Activated naive CD4-positive, alpha-beta T cell treated with anti-CD3 and anti-CD28 coated beads for 36 hours (primary cell): ENCODE results near the gene AKAP1. TPM values are rescaled to one million over a fixed set of nuclear protein-coding genes. Genes with fewer than 3 reads are reported as not detected.
A peak's percentile ranks its signal among the peaks of the same experiment; 100 is the strongest.

ENCODE experiments used
- CTCF ChIA-PET: fragments of 350-600 bp; sonication (Branson Sonifier 250); formaldehyde crosslinking; loops from one replicate; lab custom pipeline; 2021; ENCODE audit warnings: antibody characterized with exemption; lab: Charles Lee
- DNase-seq: peaks from one replicate; pipeline ENCODE4 v3.0.0-alpha.2; 2020
- H3K27ac Mint-ChIP-seq: one replicate; pipeline ENCODE4 v1.8.0; 2021; ENCODE audit warnings: mild to moderate bottlenecking, mixed read lengths
- H3K27me3 Mint-ChIP-seq: one replicate; pipeline ENCODE4 v1.8.0; 2021; ENCODE audit warnings: low read depth, mixed read lengths
- H3K36me3 Mint-ChIP-seq: one replicate; pipeline ENCODE4 v1.8.0; 2021; ENCODE audit warnings: low read depth, mixed read lengths
- H3K4me1 Mint-ChIP-seq: one replicate; pipeline ENCODE4 v1.8.0; 2021; ENCODE audit warnings: low read depth, mixed read lengths
- H3K4me3 Mint-ChIP-seq: one replicate; pipeline ENCODE4 v1.8.0; 2021; ENCODE audit warnings: mild to moderate bottlenecking, moderate library complexity, mixed read lengths
- H3K9me3 Mint-ChIP-seq: one replicate; pipeline ENCODE4 v1.8.0; 2021; ENCODE audit warnings: mixed read lengths
- intact Hi-C: fragments of 100-400 bp; cut with micrococcal nuclease; formaldehyde crosslinking; loops from one replicate; pipeline ENCODE4 v1.15.1; 2023
- total RNA-seq, 2 experiments: library from RNA; stranded (reverse); gene quantifications; one replicate each; pipeline ENCODE4 v1.2.3, GENCODE V29; 2021

Gene AKAP1
- total RNA-seq, 2 experiments from 2014 or later: 17.6 to 23.1 TPM

- Mint-ChIP-seq H3K27me3 (no peaks in the 10 kb centered on the region), H3K27ac (no peak overlapping the region), H3K9me3 (no peaks in the 10 kb centered on the region), H3K4me3 (no peak overlapping the region), H3K4me1 (no peaks in the 10 kb centered on the region), H3K36me3 (peaks cover 36% of the 10 kb centered on the region)
- no peak for DNase-seq
- intact Hi-C loops: no loop called here
- CTCF ChIA-PET: interaction anchor here (0.6 to 1.4 kb wide), 2 partner anchors 9 to 302 kb away, joined by 3 read pairs; no protein-coding TSS in a partner anchor
These were observed 35.8 kb downstream of the AKAP1 start for GRCh38 chr17:57120814-57121213.

- H3K4me3 Mint-ChIP-seq: no peak overlapping the region
- peak; percentile 33 for DNase-seq
- intact Hi-C loops: no loop called here
- H3K9me3 Mint-ChIP-seq: no peaks in the 10 kb centered on the region
- no peaks in the 10 kb centered on the region for H3K27me3 Mint-ChIP-seq
- CTCF ChIA-PET: interaction anchor here (0.6 to 1.4 kb wide), 4 partner anchors 8 to 432 kb away, joined by 3 read pairs; no protein-coding TSS in a partner anchor
- no peak overlapping the region for H3K27ac Mint-ChIP-seq
- H3K36me3 Mint-ChIP-seq: peaks cover 32% of the 10 kb centered on the region
- H3K4me1 Mint-ChIP-seq: no peaks in the 10 kb centered on the region
These were observed 36.4 kb downstream of the AKAP1 start for GRCh38 chr17:57121308-57122042.

GRCh38 chr17:57124053-57124452 is 39.0 kb downstream of the AKAP1 start:
- no peaks in the 10 kb centered on the region for H3K27me3 Mint-ChIP-seq
- no peak overlapping the region for H3K27ac Mint-ChIP-seq
- DNase-seq: no peak
- H3K4me3 Mint-ChIP-seq: no peak overlapping the region
- no peaks in the 10 kb centered on the region for H3K4me1 Mint-ChIP-seq
- peaks cover 22% of the 10 kb centered on the region for H3K36me3 Mint-ChIP-seq
- H3K9me3 Mint-ChIP-seq: no peaks in the 10 kb centered on the region
- CTCF ChIA-PET: no interaction called here
- intact Hi-C loops: no loop called here

- H3K4me3 Mint-ChIP-seq: no peak overlapping the region
- H3K27me3 Mint-ChIP-seq: no peaks in the 10 kb centered on the region
- H3K27ac Mint-ChIP-seq: no peak overlapping the region
- H3K36me3 Mint-ChIP-seq: peaks cover 17% of the 10 kb centered on the region
- intact Hi-C loops: no loop called here
- DNase-seq: no peak
- CTCF ChIA-PET: interaction anchor here (0.7 to 2.7 kb wide), 4 partner anchors 38 to 708 kb away, joined by 3 to 9 read pairs (median 4); no protein-coding TSS in a partner anchor
- H3K4me1 Mint-ChIP-seq: no peaks in the 10 kb centered on the region
- no peaks in the 10 kb centered on the region for H3K9me3 Mint-ChIP-seq
These were observed 40.4 kb downstream of the AKAP1 start for GRCh38 chr17:57125406-57125805.

GRCh38 chr17:57125866-57126265 is 40.8 kb downstream of the AKAP1 start:
- Mint-ChIP-seq H3K9me3 (no peaks in the 10 kb centered on the region), H3K36me3 (peaks cover 13% of the 10 kb centered on the region), H3K4me3 (no peak overlapping the region), H3K27ac (no peak overlapping the region), H3K27me3 (no peaks in the 10 kb centered on the region), H3K4me1 (no peaks in the 10 kb centered on the region)
- DNase-seq: no peak
- intact Hi-C loops: no loop called here
- CTCF ChIA-PET: interaction anchor here (0.9 to 2.7 kb wide), 2 partner anchors 38 to 707 kb away, joined by 4 to 9 read pairs; no protein-coding TSS in a partner anchor

- DNase-seq: peak; percentile 91
- H3K9me3 Mint-ChIP-seq: no peaks in the 10 kb centered on the region
- H3K4me3 Mint-ChIP-seq: no peak overlapping the region
- no peaks in the 10 kb centered on the region for H3K27me3 Mint-ChIP-seq
- CTCF ChIA-PET: no interaction called here
- H3K4me1 Mint-ChIP-seq: peaks cover 7% of the 10 kb centered on the region
- intact Hi-C loops: loop anchor here (1.0 to 5.0 kb wide), 5 partner anchors 111 to 702 kb away; no protein-coding TSS in a partner anchor
- H3K36me3 Mint-ChIP-seq: no peaks in the 10 kb centered on the region
- no peak overlapping the region for H3K27ac Mint-ChIP-seq
These were observed 45.8 kb downstream of the AKAP1 start for GRCh38 chr17:57130708-57131461.

GRCh38 chr17:57132663-57133062 is 47.6 kb downstream of the AKAP1 start:
- no peak for DNase-seq
- Mint-ChIP-seq H3K36me3 (no peaks in the 10 kb centered on the region), H3K27ac (no peak overlapping the region), H3K27me3 (no peaks in the 10 kb centered on the region), H3K4me3 (no peak overlapping the region), H3K4me1 (peaks cover 14% of the 10 kb centered on the region), H3K9me3 (no peaks in the 10 kb centered on the region)
- CTCF ChIA-PET: interaction anchor here (0.8 to 1.2 kb wide), 2 partner anchors 651 to 727 kb away, joined by 3 read pairs; no protein-coding TSS in a partner anchor
- intact Hi-C loops: loop anchor here (5.0 kb wide), 1 partner anchor 110 kb away; no protein-coding TSS in a partner anchor

- H3K36me3 Mint-ChIP-seq: no peaks in the 10 kb centered on the region
- no peaks in the 10 kb centered on the region for H3K9me3 Mint-ChIP-seq
- no peaks in the 10 kb centered on the region for H3K27me3 Mint-ChIP-seq
- intact Hi-C loops: loop anchor here (5.0 kb wide), 1 partner anchor 109 kb away; no protein-coding TSS in a partner anchor
- no peak overlapping the region for H3K4me3 Mint-ChIP-seq
- no peak for DNase-seq
- no peak overlapping the region for H3K27ac Mint-ChIP-seq
- CTCF ChIA-PET: interaction anchor here (0.8 to 1.2 kb wide), 2 partner anchors 650 to 726 kb away, joined by 3 read pairs; no protein-coding TSS in a partner anchor
- H3K4me1 Mint-ChIP-seq: peaks cover 14% of the 10 kb centered on the region
These were observed 48.4 kb downstream of the AKAP1 start for GRCh38 chr17:57133486-57133885.

- intact Hi-C loops: no loop called here
- no peaks in the 10 kb centered on the region for H3K36me3 Mint-ChIP-seq
- H3K4me3 Mint-ChIP-seq: no peak overlapping the region
- no peak for DNase-seq
- peaks cover 18% of the 10 kb centered on the region for H3K4me1 Mint-ChIP-seq
- CTCF ChIA-PET: interaction anchor here (1.3 to 1.4 kb wide), 2 partner anchors 109 to 612 kb away, joined by 3 to 5 read pairs; no protein-coding TSS in a partner anchor
- H3K27me3 Mint-ChIP-seq: no peaks in the 10 kb centered on the region
- peaks cover 2% of the 10 kb centered on the region for H3K9me3 Mint-ChIP-seq
- H3K27ac Mint-ChIP-seq: peak overlapping the region; percentile 30
These were observed 50.2 kb downstream of the AKAP1 start for GRCh38 chr17:57135026-57135788.

- DNase-seq: no peak
- H3K36me3 Mint-ChIP-seq: no peaks in the 10 kb centered on the region
- no peak overlapping the region for H3K27ac Mint-ChIP-seq
- no peaks in the 10 kb centered on the region for H3K27me3 Mint-ChIP-seq
- CTCF ChIA-PET: interaction anchor here (1.3 to 1.4 kb wide), 2 partner anchors 108 to 612 kb away, joined by 3 to 5 read pairs; no protein-coding TSS in a partner anchor
- H3K9me3 Mint-ChIP-seq: peaks cover 2% of the 10 kb centered on the region
- peaks cover 18% of the 10 kb centered on the region for H3K4me1 Mint-ChIP-seq
- no peak overlapping the region for H3K4me3 Mint-ChIP-seq
- intact Hi-C loops: no loop called here
These were observed 50.8 kb downstream of the AKAP1 start for GRCh38 chr17:57135789-57136291.

GRCh38 chr17:57136355-57136754 is 51.3 kb downstream of the AKAP1 start:
- Mint-ChIP-seq H3K36me3 (no peaks in the 10 kb centered on the region), H3K27me3 (no peaks in the 10 kb centered on the region), H3K9me3 (peaks cover 2% of the 10 kb centered on the region), H3K4me3 (no peak overlapping the region), H3K27ac (no peak overlapping the region), H3K4me1 (peaks cover 16% of the 10 kb centered on the region)
- CTCF ChIA-PET: interaction anchor here (1.3 kb wide), 1 partner anchor 108 kb away, joined by 5 read pairs; no protein-coding TSS in a partner anchor
- DNase-seq: no peak
- intact Hi-C loops: no loop called here
